Measurements from ENCODE around the gene AGT.

AGT gene

GRCh38 chr1:230680300-230681025, 33.5 kb downstream of the AGT start:
- no peaks in the 10 kb centered on the region for H3K79me2 ChIP-seq (ENCODE audit: insufficient read depth, low read length)
- H3K9me3 ChIP-seq (ENCODE audit: insufficient read depth, low read length) = no peaks in the 10 kb centered on the region
- no peak overlapping the region for H3K9ac ChIP-seq (ENCODE audit: low read length)
- no peaks in the 10 kb centered on the region for H3K27me3 ChIP-seq (ENCODE audit: low read length)
- H3K4me3 ChIP-seq (ENCODE audit: insufficient read depth, low read length, poor library complexity, severe bottlenecking) = no peak overlapping the region
- H2AFZ ChIP-seq (ENCODE audit: low read depth, low read length, severe bottlenecking) = no peak overlapping the region
- H3K9me2 ChIP-seq (replicated peaks; ENCODE audit: insufficient read depth, low read length) = no peaks in the 10 kb centered on the region
- peaks cover 31% of the 10 kb centered on the region; the same call in 1 of the 2 replicates for H3K36me3 ChIP-seq (ENCODE audit: low read length)
- no peak overlapping the region for H3K4me2 ChIP-seq (ENCODE audit: low read depth, low read length, poor library complexity, severe bottlenecking)
- H4K20me1 ChIP-seq (ENCODE audit: low read depth, low read length) = no peaks in the 10 kb centered on the region
- no peak overlapping the region for H3K27ac ChIP-seq (ENCODE audit: low read depth, low read length)
- TF ChIP-seq CTCF (IDR thresholded peaks at IDR 0.05; ENCODE audit: insufficient read depth, low read length, poor library complexity, severe bottlenecking) (no peak), EZH2phosphoT487 (conservative IDR thresholded peaks at IDR 0.05; ENCODE audit: low read length) (no peak)
- no peaks in the 10 kb centered on the region for H3F3A ChIP-seq (ENCODE audit: insufficient read depth)

GRCh38 chr1:230679825-230680224, 34.1 kb downstream of the AGT start:
- no peak overlapping the region for H3K9ac ChIP-seq (ENCODE audit: low read length)
- H3K9me3 ChIP-seq (ENCODE audit: insufficient read depth, low read length) = no peaks in the 10 kb centered on the region
- no peak overlapping the region for H3K4me3 ChIP-seq (ENCODE audit: insufficient read depth, low read length, poor library complexity, severe bottlenecking)
- H4K20me1 ChIP-seq (ENCODE audit: low read depth, low read length) = no peaks in the 10 kb centered on the region
- no peaks in the 10 kb centered on the region for H3F3A ChIP-seq (ENCODE audit: insufficient read depth)
- H3K36me3 ChIP-seq (ENCODE audit: low read length) = peaks cover 31% of the 10 kb centered on the region
- no peaks in the 10 kb centered on the region for H3K9me2 ChIP-seq (replicated peaks; ENCODE audit: insufficient read depth, low read length)
- no peak overlapping the region for H3K4me2 ChIP-seq (ENCODE audit: low read depth, low read length, poor library complexity, severe bottlenecking)
- no peaks in the 10 kb centered on the region for H3K79me2 ChIP-seq (ENCODE audit: insufficient read depth, low read length)
- no peak overlapping the region for H3K27ac ChIP-seq (ENCODE audit: low read depth, low read length)
- H2AFZ ChIP-seq (ENCODE audit: low read depth, low read length, severe bottlenecking) = no peak overlapping the region
- H3K27me3 ChIP-seq (ENCODE audit: low read length) = no peaks in the 10 kb centered on the region
- TF ChIP-seq EZH2phosphoT487 (conservative IDR thresholded peaks at IDR 0.05; ENCODE audit: low read length) (no peak), CTCF (IDR thresholded peaks at IDR 0.05; ENCODE audit: insufficient read depth, low read length, poor library complexity, severe bottlenecking) (no peak)

GRCh38 chr1:230679192-230679591, 34.7 kb downstream of the AGT start:
- Histone ChIP-seq H4K20me1 (ENCODE audit: low read depth, low read length) (no peaks in the 10 kb centered on the region), H3K79me2 (ENCODE audit: insufficient read depth, low read length) (no peaks in the 10 kb centered on the region), H3K9ac (ENCODE audit: low read length) (no peak overlapping the region), H3F3A (ENCODE audit: insufficient read depth) (no peaks in the 10 kb centered on the region), H3K4me3 (ENCODE audit: insufficient read depth, low read length, poor library complexity, severe bottlenecking) (no peak overlapping the region), H3K27ac (ENCODE audit: low read depth, low read length) (no peak overlapping the region), H3K27me3 (ENCODE audit: low read length) (no peaks in the 10 kb centered on the region), H3K9me2 (replicated peaks; ENCODE audit: insufficient read depth, low read length) (no peaks in the 10 kb centered on the region), H3K9me3 (ENCODE audit: insufficient read depth, low read length) (no peaks in the 10 kb centered on the region), H3K36me3 (ENCODE audit: low read length) (peaks cover 36% of the 10 kb centered on the region), H3K4me2 (ENCODE audit: low read depth, low read length, poor library complexity, severe bottlenecking) (no peak overlapping the region), H2AFZ (ENCODE audit: low read depth, low read length, severe bottlenecking) (no peak overlapping the region)
- TF ChIP-seq EZH2phosphoT487 (conservative IDR thresholded peaks at IDR 0.05; ENCODE audit: low read length) (no peak), CTCF (IDR thresholded peaks at IDR 0.05; ENCODE audit: insufficient read depth, low read length, poor library complexity, severe bottlenecking) (no peak)

Data from SU-DHL-6 (cell line).